AG04450 (cell line): ENCODE data around the gene ANKRD34B. TPM values are rescaled to one million over a fixed set of nuclear protein-coding genes. Genes with fewer than 3 reads are reported as not detected.

Experiments used
- CTCF ChIA-PET: fragments of 300-600, 350-600 bp; formaldehyde crosslinking; extraction: SDS; loops from one replicate; lab custom pipeline; 2022; ENCODE audit warnings: antibody characterized with exemption, inconsistent platforms; lab: Charles Lee
- POLR2A ChIA-PET: fragments of 350-600 bp; formaldehyde crosslinking; extraction: SDS; loops from one replicate; lab custom pipeline; 2021; ENCODE audit warnings: antibody characterized with exemption, inconsistent platforms; lab: Yijun Ruan, JAX
- DNase-seq: peaks from one replicate; pipeline ENCODE4 v3.0.0-alpha.2; 2011; ENCODE audit warnings: low read depth, low spot score
- H3K27ac ChIP-seq: one replicate; pipeline ENCODE4 v1.5.1; 2012; ENCODE audit warnings: low read depth, low read length, control low read depth
- H3K27me3 ChIP-seq: one replicate; pipeline ENCODE4 v1.6.0; 2012; ENCODE audit warnings: low read length; ENCODE audit not compliant: control insufficient read depth, insufficient read depth
- H3K4me3 ChIP-seq: 2 replicates; pipeline ENCODE4 v1.5.1; 2011; ENCODE audit warnings: mild to moderate bottlenecking, low read depth, low read length, control low read depth
- H3K9me3 ChIP-seq: 2 replicates; pipeline ENCODE4 v1.5.1; 2012; ENCODE audit warnings: low read length; ENCODE audit not compliant: control insufficient read depth, insufficient read depth
- CTCF ChIP-seq: IDR thresholded peaks from 2 replicates; pipeline ENCODE4 v1.5.1; 2011; ENCODE audit warnings: low read depth, low read length, control low read depth, inconsistent platforms
- polyA plus RNA-seq: library from polyadenylated mRNA; depleted of rRNA; stranded (reverse); fragments of >200 nt; gene quantifications from 2 replicates; pipeline ENCODE4 v1.2.3, GENCODE V29; 2011

The ANKRD34B gene
- polyA plus RNA-seq, 1 experiment, result not detected

DNA sequence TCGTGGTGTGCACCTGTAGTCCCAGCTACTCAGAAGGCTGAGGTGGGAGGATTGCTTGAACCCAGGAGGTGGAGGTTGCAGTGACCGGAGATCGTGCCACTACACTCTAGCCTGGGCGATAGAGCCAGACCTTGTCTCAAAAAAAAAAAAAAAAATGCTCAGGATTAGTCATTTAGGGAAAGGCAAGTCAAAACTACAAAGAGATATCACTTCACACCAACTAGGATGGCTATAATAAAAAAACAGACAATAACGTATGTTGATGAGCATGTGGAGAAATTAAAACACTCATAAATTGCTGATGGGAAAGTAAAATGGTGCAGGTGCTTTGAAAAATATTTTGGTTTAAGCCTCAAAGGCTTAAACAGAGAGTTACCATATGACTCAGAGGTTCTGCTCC, 6.3 kb upstream of the ANKRD34B start:
- H3K4me3 ChIP-seq, result no peak overlapping the region
- H3K27ac ChIP-seq, result no peak overlapping the region
- ChIA-PET CTCF (no interaction called here), POLR2A (interaction anchor here (0.9 kb wide), 1 partner anchor 14 kb away, joined by 3 read pairs; no protein-coding TSS in a partner anchor)
- no peak for TF ChIP-seq CTCF
- DNase-seq, result no peak
- H3K9me3 ChIP-seq, result no peaks in the 10 kb centered on the region
- H3K27me3 ChIP-seq, result peaks cover 21% of the 10 kb centered on the region

- TF ChIP-seq CTCF, result no peak
- Histone ChIP-seq H3K27me3 (peaks cover 48% of the 10 kb centered on the region), H3K27ac (no peak overlapping the region), H3K4me3 (no peak overlapping the region), H3K9me3 (no peaks in the 10 kb centered on the region; the same call in 1 of the 2 replicates)
- ChIA-PET POLR2A (no interaction called here), CTCF (no interaction called here)
- DNase-seq, result no peak
These were observed 3.0 kb upstream of the ANKRD34B start for GRCh38 chr5:80573062-80573461.

DNA sequence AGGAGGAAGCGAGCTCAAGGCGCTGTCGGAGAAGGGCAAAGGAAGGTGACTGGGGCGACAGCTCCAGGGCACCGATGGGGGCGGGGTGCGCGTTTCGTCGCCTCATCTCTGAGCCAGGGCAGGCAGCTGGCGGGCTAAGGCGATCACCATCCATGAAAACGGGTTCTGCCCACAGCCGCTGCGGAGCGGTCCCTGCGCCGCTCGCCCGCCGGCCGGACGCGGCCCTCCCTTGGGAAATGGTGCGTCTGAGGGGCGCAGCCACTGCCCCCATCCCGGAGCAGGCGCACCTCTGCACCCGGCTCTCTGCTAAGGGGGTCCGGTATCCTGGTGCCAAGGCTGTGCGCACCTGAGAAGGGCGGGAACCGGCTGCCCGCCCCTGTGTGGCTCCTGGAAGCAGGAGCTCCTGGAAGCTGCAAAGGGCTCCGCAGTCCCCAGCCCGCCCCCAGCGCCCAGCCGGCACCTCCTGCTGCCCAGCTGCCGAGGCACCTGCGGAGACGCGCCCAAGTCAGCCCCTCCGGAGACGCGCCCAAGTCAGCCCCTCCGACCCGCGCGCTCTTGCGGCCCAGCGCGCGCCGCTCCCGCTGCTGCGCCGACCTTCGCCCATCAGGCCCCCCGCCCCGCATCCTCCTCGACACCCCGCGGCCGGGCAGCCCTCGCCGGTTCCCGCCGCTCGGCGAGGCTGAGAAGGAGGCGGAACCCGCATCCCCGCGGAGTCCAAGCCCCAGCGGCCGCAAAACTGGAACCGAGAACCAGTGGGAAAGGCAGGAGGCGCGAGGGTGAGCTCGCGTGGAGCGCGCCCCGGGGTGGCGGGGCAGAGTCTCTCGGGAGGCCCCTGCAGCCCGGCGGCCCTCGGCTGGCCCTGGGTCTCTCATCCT, 757 bp downstream of the ANKRD34B start:
- Histone ChIP-seq H3K27me3 (peaks cover 63% of the 10 kb centered on the region), H3K4me3 (no peak overlapping the region), H3K27ac (no peak overlapping the region), H3K9me3 (no peaks in the 10 kb centered on the region; the same call in 1 of the 2 replicates)
- ChIA-PET POLR2A (interaction anchor here (0.6 kb wide), 1 partner anchor 200 kb away, joined by 5 read pairs; no protein-coding TSS in a partner anchor), CTCF (interaction anchor here (0.7 kb wide), 1 partner anchor 1288 kb away, joined by 4 read pairs; no protein-coding TSS in a partner anchor)
- TF ChIP-seq CTCF, result no peak
- DNase-seq, result no peak

DNA sequence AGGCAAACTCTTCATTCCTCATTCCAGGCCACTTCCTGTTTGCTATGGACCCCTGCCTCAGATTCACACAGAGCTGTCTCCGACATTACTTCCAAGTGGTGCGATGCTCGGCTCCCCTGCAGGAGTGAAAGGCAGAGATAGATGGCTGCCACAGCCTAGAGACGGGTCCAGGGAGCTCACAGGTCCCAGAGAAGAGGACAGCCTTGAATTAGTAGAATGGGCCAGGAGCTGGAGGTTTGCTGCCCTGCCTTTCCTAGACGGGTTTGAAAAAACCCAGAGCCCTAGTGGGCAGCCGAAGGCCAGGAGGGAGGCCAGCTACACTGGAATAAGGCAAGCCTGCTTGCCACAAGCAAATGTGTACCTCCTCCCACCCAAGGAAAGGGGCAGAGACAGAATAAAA, 1.8 kb downstream of the ANKRD34B start:
- POLR2A ChIA-PET, result no interaction called here
- H3K27ac ChIP-seq, result no peak overlapping the region
- no peak for TF ChIP-seq CTCF
- CTCF ChIA-PET, result no interaction called here
- DNase-seq, result no peak
- H3K4me3 ChIP-seq, result no peak overlapping the region
- no peaks in the 10 kb centered on the region; the same call in 1 of the 2 replicates for H3K9me3 ChIP-seq
- peaks cover 61% of the 10 kb centered on the region for H3K27me3 ChIP-seq

DNA sequence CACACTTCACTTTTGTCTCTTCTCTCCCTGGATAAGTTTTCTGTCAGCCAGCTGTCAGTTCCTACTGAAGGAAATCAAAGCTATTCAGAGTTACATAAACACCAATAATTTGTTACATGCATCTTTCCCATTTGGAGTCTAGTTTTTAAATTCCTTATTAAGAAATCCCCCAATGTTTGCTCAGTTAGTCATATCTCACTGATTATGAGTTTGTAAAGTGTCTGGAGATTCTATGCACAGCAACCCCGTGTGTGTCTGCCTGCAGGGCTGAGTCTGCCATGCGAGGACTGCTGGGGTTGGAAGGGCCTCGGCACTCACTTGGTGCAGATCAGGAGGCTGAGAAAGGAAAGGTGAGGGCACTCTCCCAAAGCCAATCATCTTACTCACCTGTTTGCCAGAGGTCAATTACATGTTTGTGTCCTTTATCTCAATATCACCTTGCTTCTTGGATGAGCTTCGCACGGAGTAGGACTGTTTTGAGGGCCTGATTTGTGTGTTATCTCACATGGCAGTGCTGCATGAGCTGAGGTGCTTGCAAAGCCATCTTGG, 3.3 kb downstream of the ANKRD34B start:
- no peak overlapping the region for H3K4me3 ChIP-seq
- no peaks in the 10 kb centered on the region; the same call in 1 of the 2 replicates for H3K9me3 ChIP-seq
- TF ChIP-seq CTCF, result no peak
- H3K27me3 ChIP-seq, result peaks cover 64% of the 10 kb centered on the region
- CTCF ChIA-PET, result no interaction called here
- POLR2A ChIA-PET, result no interaction called here
- no peak overlapping the region for H3K27ac ChIP-seq
- DNase-seq, result no peak
